Measurements from ENCODE around the gene MRGPRX1. TPM values are rescaled to one million over a fixed set of nuclear protein-coding genes. Genes with fewer than 3 reads are reported as not detected.

Gene MRGPRX1
- polyA plus RNA-seq, 4 donors: not detected

Other genes with a start within 250 kb of the MRGPRX1 start
- gene TMEM86A, start 240.6 kb downstream of the MRGPRX1 start, polyA plus RNA-seq (ENCODE audit: insufficient read length in 4 of 4): 1 to 10 TPM; 5.8 to 8.3 (median 7.2) TPM
- 1 to 10 TPM in 3 of 4 donors, under 1 TPM in 1; 0.87 to 2.6 (median 1.6) TPM for gene IGSF22, start 213.2 kb downstream of the MRGPRX1 start, polyA plus RNA-seq (ENCODE audit: insufficient read length in 4 of 4)
- 1 to 10 TPM in 1 of 4 donors, under 1 TPM in 3; 0.63 to 1.1 (median 0.82) TPM for gene PTPN5, start 147.6 kb downstream of the MRGPRX1 start, polyA plus RNA-seq (ENCODE audit: insufficient read length in 4 of 4)
- not detected for gene MRGPRX2, start 121.3 kb upstream of the MRGPRX1 start, polyA plus RNA-seq (ENCODE audit: insufficient read length in 4 of 4)
- 10 to 100 TPM in 3 of 4 donors, 1 to 10 TPM in 1; 6.8 to 22.3 (median 19.8) TPM for gene ZDHHC13, start 177.8 kb upstream of the MRGPRX1 start, polyA plus RNA-seq (ENCODE audit: insufficient read length in 4 of 4)